GM18511 (cell line): ENCODE data around the gene FBXO21.

ENCODE experiments used
- ATAC-seq: cut with Tn5 transposase; IDR thresholded peaks from one replicate; pipeline ENCODE4 v1.9.1; 2021; ENCODE audit warnings: mild to moderate bottlenecking, moderate library complexity; ENCODE audit not compliant: unreplicated experiment

Gene FBXO21

DNA sequence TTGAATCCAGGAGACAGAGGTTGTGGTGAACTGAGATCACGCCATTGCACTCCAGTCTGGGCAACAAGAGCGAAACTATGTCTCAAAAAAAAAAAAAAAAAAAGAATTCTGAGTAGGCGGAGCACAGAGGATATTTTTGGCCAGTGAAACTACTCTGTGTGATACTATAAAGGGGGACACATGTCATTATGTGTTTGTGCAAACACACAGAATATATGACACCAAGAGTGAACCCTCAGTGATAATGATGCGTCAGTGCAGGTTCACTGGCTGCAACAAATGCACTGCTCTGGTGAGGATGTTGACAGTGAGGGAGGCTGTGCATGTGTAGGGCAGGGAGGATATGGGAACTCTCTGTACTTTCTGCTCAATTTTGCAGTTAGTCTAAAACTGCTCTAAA, 24.2 kb downstream of the FBXO21 start:
- no peak for ATAC-seq

DNA sequence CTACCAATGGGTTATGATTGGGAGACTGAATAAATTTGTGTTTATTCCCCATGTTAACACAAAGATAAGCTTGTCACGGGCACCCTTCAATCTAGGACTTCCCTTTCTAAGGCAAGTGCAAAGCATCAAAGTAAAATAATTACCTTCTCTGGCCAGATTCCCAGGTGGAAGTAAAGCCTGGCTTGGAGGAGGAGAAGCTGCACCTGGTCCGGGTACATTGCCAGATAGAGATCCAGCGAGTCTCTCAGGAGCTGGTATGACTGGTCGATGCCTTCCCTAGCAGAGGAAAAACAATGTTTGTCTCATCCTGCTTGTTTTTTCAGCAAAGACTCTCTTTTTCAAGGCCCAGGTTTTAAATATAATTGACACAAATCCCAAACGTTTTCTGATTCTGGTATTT, 24.9 kb downstream of the FBXO21 start:
- ATAC-seq = no peak

DNA sequence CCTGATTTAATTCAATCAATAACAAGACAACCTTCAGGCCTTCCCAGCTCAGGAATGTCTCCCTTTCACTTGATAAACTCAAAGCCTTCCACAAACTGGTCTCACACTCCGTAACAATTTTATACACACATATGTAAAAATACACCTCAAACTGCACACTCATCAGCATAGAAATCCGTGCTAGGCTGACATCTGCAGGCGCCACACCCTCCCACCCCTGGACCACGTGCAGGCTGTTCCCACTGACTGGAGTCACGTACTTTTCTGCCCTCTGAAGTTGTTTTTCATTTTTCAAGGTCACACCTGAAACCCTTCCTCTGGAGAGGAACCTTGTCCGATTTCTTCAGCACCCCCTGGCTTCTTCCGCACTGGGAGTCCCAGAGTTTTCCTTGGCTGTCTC, 27.6 kb downstream of the FBXO21 start:
- ATAC-seq = no peak

DNA sequence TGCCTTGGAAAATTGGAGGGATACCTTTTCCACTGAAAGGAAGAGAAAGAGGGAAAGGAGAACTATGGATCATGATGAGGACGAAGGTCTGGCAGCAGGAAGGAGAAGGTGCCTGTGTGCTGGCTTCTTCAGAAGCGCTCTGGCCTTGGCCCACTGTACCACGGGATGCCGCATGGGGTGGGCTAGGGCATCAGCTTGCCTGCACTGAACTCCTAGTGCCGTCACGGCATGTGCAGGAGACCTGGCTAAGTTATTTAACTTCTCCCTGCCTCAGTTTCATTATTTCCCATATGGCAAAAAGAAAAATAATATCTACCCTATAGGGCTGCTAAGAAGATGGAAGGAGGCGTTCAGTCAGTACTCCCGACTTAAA, 28.1 kb downstream of the FBXO21 start:
- no peak for ATAC-seq

DNA sequence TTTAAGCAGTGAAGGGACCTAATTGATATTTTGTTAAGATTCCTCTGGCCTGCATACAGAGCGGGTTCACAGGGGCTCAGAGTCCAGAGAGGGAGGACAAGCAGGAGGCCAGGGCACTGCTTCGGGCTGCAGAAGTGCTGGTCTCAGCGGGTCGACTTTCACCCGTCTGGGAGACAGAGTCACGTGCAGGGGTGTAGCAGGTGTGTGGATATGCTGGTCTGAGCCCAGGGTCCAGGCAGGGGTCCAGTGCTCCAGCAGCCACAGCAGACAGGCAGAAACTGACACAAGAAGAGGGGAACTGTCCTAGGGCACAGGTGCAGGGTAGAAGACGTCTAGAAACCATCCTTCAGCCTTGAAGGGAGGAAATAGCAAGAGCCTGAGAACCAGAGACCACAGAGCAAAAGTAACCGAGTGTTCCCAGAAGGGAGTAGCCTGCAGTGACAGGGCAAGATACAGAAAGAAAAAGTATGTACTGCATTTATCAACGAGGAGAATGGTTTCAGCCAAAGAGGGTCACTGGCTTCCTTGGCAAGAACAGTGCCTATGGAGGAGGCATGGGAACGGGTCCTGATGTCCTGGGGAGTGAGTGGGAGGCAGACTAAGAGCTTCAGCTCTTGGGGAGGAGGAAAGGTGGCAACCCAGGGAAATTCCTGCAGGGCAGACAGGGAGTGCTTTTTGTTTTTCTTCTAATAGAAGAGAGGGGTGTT, 28.7 kb downstream of the FBXO21 start:
- ATAC-seq = no peak

DNA sequence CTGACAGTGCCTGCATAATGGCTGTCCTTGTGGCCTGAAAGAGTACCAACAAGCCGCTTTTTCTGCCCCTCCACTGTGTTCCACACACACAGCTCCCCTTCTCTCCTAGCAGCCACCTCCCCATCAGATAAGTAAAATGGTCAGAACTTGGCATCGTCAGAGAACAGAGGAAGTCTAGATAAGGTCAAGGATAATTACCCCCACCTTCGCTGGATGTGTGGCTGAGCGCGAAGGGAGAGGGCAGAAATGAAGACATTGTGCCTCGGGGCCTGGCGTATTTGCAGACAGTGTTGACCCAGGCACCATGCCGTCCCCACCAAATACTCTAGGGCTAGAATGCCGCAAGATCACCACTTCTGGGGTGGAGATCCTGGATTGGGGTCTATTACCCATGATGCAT, 30.6 kb downstream of the FBXO21 start:
- no peak for ATAC-seq

DNA sequence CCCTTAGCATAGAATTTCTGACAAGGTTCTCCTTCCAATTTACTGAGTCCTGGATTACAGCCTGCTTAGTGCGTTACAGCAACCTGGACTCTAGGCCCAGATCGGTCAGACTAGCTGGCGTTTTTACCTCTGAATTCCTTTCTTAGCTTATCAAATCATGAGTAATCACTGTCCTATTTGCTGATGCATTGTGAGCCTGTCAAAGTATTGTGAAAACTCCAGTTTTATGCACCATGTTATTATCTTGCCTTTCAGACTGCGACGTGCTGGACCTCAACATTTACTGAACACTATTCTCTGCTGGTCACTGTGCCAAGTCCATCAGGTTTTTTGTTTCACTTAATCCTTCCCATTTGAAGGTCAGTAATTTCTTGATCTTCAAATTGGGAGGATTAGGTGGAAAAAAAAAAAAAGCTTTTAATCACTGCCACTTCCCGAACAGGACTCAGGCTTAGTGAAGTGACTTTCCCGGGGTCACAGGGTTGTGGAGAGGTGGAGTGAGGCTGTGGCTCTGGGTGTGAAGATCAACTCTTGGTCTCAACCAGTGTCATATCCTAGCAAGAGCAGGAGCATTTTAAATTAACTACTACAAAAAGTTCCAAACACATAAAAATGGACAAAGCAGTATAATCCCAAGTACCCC, 31.2 kb downstream of the FBXO21 start:
- ATAC-seq = no peak

DNA sequence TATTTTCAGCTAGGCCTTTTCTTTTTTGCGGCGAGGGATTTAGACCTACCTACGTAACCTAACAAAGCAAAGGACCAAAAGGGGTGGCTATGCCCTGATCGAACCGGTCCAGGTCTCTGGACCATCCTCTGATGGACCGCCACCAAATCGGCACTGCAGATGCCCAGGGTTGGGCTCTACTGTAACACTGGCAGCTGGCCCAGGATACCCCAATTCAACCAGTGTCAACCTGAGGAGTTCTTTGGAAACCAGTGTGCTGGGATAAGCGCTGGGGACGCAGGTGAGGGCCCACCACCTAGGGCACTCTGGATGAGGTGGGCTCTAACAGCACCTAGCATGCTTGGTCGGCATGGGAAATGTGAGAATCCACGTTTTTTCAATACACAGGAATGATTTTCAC, 32.2 kb downstream of the FBXO21 start:
- ATAC-seq = no peak

DNA sequence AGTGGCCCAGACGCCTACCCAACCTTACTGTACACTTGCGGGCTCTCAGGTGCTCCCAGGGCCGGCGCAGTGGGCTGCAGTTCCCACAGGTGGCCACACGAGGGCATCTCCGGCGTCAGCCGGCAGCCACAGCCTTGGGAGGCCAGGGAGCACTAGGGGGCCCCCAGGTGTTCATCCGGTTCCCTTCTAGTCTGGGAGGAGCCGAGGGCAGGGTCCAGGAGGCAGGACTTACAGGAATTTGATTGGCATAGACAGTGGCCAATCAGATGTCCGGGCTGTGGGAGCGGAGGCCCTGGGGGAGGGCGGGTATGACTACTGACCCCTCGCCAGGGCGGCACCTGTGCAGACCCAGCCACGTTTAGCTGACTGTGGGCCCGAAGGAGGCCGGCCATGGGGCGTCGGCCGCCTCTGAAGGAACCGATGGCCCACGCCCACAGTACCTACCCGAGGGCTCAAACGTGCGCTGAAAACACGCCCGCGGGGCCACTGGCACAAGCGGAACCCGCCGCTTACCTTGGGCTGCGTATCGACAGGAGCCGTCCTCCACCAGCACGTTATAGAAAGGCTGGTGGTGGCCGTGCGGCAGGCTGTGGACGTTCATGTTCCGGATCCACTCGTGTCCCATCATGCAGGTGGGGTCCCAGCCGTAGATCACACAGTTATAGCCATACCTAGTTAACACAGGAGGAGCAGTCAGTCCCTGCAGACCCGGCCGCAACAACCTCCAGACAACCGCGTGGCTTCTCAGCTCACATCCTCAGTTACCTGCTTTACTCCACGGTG, 34.8 kb downstream of the FBXO21 start:
- no peak for ATAC-seq

DNA sequence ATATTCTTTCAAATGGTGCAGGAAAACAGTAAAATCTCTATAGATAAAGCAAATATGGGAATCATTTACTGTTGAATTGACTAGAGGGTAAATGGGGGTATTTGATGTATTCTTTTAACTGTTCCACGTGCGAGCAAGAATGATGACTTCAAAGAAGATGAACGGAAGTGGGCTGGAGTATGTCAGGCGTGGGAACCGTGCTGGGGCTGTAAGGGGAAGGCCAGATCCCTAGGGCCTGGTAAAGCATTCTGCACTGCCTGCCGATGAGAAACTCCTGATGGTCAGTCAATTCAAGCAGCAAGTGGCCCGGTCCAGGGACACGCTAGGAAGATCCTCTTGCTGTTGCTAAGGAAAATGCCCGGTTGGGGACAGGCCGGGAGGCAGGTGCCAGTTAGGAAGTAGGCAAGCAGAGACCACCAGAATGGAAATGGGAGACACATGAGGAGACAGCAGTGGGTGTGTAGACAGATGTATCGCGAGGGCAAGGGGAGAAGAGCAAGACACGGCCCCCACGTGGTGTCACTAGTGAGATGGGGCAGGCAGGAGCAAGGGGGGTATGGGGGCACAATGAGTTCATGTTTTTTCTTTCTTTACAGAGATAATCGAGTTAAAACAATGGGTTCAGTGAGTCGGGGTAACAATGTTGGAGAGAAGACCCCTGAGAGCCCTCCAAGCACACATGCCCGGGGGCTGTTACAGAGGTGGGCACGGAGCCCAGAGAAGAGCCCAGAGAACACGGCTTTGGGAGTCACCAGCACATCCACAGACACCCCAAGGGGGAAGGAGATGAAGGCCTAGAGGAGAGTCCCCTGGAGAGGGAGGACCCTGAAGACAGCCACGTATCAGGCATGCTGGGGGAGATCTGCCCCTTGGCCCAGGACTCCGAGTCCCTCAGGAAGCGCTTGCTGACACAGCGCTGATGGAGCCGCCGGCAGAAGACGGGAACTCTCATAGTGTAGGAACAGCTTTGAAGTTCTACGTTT, 37.2 kb downstream of the FBXO21 start:
- ATAC-seq = no peak

DNA sequence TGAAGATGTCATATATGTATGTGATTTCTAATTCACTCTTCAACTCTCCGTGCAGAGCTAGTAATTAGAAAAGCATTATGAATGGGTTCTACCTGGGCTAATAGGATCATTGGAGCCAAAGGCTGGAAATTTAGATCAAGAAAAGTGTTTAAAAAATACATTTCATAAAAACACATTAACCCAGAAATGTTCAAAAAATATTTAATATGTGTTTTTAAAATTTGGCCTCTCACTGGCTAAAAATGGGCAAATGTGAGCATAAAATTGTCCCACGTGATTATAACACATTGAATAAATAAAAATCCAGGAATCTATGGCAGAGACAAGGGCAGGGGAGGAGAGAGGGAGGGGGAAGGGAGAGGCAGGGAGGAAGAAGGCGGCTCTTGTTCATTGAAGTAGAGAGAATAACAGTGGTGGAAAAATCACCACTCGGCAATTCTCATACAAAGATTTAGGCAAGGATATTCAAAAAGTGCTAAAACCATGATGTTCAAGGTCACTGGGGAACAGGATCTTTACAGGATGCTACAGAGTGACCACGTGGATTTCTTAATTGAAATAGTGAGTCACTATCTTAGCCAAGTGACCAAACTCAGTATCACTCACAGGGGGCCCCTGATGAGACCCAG, 38.8 kb downstream of the FBXO21 start:
- ATAC-seq = no peak

DNA sequence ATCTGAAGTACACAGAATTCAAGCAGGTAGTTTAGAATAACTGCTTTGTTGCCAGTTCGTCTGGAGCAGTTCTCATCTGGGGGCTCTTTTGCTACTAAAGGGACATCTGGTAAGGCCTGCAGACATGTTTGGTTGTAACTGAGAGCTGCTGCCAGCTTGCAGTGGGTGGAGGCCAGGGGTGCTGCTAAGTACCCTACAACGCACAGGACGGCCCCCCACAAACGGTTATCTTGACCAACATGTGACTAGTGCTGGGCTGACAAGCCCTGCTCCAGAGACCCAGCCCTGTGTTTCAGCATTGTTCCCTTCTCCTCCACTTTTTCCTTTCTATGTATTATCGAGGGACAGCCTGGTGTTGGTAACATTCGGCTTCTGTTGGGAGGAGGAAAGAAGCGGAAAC, 40.8 kb downstream of the FBXO21 start:
- no peak for ATAC-seq

DNA sequence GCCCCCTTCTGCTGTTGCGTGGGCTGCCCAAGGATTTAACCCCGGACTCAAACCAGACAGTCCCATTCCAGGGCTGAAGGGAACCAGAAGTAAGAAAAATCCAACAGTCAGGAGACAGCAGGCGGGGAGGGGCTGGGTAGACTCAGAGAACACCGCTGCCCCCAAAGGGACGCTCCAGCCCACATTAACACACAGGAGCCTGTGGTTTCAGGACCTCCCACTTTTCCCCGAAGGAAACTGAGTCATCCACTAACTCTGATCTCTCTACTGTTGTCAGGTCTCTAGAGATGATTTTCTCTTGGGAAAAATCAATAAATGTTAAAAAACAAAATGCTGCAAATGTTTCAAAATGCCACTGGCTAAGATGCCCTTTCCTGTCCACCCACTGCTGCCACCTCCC, 41.6 kb downstream of the FBXO21 start:
- ATAC-seq = no peak

DNA sequence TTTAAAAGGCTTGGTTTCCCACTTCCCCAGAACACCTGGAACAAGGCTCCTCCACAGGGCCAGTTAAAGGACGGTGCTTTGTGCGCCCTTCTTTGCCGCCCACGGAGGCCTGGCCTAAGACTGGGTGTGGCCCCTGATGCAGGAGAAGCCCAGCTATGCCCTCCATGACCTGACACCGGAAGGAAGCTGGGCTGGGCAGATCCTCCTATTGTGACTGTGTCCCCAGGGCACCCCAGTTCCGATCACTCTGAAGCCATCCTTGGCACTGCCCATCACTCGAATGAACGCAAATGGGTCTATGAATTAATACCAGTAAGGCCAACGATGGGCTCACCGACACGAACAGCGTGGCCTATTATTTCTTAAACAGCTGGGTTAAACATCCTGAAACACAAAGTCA, 42.6 kb downstream of the FBXO21 start:
- no peak for ATAC-seq

DNA sequence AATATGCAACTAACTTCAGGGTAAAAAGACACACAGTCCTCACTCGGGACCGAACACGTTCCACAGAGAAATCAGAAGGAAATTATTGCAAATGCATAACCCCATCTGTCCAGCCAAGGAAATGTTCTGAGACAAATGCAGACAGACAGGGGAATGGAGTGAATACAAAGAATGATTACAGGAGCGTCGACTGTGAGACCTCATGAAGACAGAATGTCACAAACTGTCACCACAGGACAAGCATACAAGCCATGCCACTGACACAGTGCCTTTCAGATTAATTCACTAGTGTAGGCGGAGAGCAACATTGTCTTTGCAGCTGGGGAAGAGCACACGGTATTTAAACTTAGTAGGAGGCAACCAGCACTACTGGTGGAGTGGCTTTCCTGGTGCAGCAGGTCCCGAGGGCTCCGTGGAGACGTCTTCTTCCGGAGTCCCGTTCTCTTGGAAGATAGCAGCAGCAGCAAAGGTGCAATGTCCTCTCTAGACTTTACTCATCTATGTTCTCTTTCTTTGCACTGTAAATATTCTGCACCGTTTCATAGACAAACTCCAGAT, 44.6 kb downstream of the FBXO21 start:
- ATAC-seq = no peak

DNA sequence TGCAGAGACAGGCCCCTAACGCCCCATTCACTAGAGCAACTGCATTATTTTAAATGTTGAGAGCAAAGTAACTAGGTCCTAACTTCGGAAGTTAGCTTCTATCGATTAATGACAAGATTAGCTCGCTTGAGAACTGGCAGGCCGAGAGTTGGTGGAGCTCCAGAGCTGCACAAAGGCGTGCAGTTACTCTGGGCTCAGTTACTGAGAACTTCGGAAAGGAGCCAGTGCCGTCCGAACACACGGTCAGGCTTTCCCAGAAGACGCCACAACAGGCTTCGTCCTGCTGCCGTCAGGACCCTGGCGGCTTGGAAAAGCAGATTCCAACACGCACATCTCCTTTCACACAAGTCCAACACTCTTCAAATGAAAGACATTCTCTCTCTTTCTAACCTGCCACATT, 45.7 kb downstream of the FBXO21 start:
- no peak for ATAC-seq

DNA sequence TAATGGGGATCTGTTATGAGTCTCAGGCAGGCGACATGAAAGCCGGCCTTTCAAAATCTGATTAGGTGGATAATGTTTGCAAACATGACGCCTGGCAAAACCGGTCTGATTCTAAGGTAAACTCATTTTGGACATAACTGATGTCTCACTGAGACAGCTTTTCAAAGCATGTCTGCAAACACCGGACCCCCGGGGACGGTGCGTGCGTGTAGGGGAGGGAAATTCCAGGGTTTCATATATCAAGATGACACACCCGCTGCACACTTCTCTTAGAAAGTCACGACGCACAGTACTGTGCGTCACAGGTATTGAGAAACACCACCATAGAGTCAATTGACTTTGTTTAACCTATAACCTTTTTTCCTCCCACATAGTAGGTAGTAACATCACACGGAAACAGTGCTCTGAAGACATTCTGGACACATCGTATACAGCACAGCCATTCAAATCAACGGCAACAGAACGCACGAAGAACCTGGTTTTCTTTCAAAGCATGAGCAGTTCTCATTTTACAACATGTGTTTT, 47.2 kb downstream of the FBXO21 start:
- peak; percentile 41 for ATAC-seq

DNA sequence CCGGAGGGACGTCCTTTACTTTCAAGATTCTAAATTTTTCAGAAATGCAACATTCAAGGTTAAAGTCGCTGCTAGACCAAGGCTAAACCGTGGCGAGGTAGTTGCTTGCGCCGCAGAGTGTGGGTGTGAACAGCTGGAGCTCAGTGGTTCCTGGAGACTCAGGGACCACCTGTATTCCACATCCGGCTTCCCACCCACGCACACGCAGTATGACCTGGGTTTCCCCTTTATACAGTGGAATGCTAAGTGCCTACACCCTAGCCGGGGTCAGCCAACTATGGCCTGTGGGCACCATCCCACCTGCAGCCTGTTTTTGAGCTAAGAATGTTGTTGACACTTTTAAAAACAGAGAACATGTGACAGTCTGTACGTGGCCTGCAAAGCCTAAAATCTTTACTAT, 48.2 kb downstream of the FBXO21 start:
- ATAC-seq = peak; percentile 78

DNA sequence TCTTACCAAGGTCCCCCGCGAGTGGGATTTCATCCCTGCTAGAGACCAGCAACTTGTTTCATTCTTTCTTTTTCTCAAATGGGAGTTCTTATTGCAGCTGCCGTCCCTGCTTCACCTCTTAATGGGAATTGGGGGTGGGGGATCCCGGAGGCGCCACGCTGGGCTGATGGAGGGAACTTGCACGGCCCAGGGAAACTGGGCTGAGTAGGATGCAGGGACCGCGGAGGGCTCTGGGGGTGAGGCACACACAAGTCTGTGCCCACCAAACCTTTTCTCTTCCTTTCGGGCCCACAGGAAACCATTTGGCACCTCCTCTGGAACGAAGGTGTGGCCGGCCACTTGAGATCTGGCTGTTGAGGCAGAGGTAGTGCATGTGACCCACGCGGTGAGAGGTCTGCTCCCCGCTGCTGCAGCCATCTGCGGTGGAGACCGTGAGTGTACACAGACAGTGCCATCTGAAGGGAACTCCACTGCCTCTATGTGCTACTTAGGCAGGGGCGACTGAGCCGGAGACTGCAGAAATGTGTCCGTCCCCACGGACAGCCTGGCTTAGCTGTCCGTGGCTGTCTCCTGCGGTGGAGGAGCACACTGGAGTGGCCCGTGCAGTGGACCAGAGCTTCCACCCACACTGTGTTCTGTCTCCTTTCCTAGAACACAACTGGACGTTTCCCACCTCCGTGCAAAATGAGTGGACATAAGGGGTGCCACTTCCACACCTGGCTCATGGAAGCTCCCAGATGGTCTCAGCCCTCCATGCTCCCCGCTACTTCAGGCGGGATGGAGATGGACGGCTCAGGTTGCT, 49.0 kb downstream of the FBXO21 start:
- ATAC-seq = no peak
